Urinary bladder (tissue), 4 donors: Measurements from ENCODE around the gene CTIF. TPM values are rescaled to one million over a fixed set of nuclear protein-coding genes. Genes with fewer than 3 reads are reported as not detected.

Source experiments
- DNase-seq: peaks from one replicate; pipeline ENCODE4 v3.0.0-alpha.2; 2015; ENCODE audit errors: extremely low spot score
- H3K27ac ChIP-seq: one replicate; pipeline ENCODE4 v1.5.1; 2013; ENCODE audit warnings: low read depth, mild to moderate bottlenecking, moderate library complexity
- H3K36me3 ChIP-seq: one replicate; pipeline ENCODE4 v1.6.1; 2013; ENCODE audit warnings: mild to moderate bottlenecking, moderate library complexity; ENCODE audit not compliant: insufficient read depth
- H3K4me1 ChIP-seq: one replicate; pipeline ENCODE4 v1.6.1; 2013; ENCODE audit warnings: mild to moderate bottlenecking, moderate library complexity; ENCODE audit not compliant: insufficient read depth
- H3K4me3 ChIP-seq: one replicate; pipeline ENCODE4 v1.5.1; 2013; ENCODE audit warnings: low read depth, low read length
- WGBS: extraction: QIAGEN DNeasy Blood & Tissue Kit; methylation state at CpG from one replicate; pipeline ENCODE4 v1.1.7; 2013; 5-methylcytosine and 5-hydroxymethylcytosine counted together
- polyA plus RNA-seq: library from polyadenylated mRNA; stranded (reverse); fragments of 200-250 nt; gene quantifications from one replicate; pipeline ENCODE4 v1.2.3, GENCODE V29; 2013
- total RNA-seq: library from RNA; depleted of rRNA; stranded (reverse); fragments of >200 nt; gene quantifications from one replicate; pipeline ENCODE4 v1.2.3, GENCODE V29; 2014
- donor health status: healthy with polysubstance abuse.
- donor health status: healthy.

Gene CTIF
- total and polyA plus RNA-seq, 2 donors: 26.6 to 50.3 TPM

- Histone ChIP-seq H3K4me3 (no peak overlapping the region), H3K4me1 (no peaks in the 10 kb centered on the region), H3K36me3 (no peaks in the 10 kb centered on the region), H3K27ac (no peak overlapping the region)
- no peak for DNase-seq
- WGBS: 94% methylated on average over 3 of the region's 3 CpGs
Measured at GRCh38 chr18:48567388-48567787, 28.6 kb downstream of the CTIF start.

DNA sequence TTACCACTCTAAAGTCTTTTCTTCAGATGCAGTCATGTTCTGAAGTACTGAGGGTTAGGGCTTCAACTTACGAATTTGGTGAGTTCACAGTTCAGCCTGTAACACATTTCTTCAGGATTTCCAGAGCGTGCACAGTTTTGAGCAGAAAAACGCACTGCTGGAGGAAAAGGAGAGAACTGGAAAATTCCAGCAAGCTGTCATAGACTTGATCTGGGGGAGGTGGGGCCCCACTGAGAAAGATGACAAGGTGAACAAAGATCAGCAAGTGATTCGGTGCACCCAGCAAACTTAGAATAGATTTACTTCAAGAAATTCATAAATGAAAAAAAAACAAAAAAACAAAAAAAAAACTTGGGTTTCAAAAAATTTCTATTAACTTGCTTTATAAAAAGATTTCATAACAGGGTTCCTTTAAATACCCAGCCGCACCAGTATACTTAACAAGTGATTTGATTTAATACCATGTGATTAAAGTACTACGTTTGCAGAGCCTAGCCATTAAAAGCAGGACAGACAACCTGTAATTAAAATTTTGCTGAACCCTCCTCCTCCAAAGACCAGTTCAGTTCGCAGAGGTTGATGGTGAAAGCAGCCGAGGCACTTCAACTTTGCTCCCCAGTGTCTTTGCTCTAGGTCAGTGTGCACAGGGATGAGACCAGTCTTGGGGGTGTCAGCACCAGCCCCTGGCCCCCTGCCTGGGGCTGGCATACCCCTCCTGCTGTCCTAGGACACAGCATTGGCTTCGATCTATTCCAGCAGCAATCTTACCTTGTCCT, 30.5 kb downstream of the CTIF start:
- WGBS: 92% methylated on average over 9 of the region's 9 CpGs
- no peak overlapping the region for H3K27ac ChIP-seq
- no peaks in the 10 kb centered on the region for H3K36me3 ChIP-seq
- H3K4me3 ChIP-seq: no peak overlapping the region
- H3K4me1 ChIP-seq: no peaks in the 10 kb centered on the region
- no peak for DNase-seq

DNA sequence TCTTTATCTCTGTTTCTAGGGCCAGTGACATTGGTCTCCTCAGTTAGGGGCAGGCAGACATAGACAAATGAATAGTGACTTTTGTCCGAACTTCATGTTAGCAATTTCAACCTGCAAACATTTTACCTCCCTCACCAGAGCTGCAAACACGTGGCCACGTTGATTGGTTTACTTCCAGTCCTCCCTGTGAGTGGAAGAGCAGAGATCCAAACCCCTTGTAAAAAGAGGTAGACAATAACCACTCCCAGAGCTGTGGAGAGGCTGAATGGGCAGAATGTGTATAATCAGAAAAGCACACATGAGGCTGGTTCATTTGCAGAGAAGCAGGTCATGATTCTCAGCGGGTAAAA, 31.1 kb downstream of the CTIF start:
- no peaks in the 10 kb centered on the region for H3K4me1 ChIP-seq
- no peak overlapping the region for H3K27ac ChIP-seq
- H3K36me3 ChIP-seq: no peaks in the 10 kb centered on the region
- no peak for DNase-seq
- 67% methylated on average over 4 of the region's 4 CpGs for WGBS
- H3K4me3 ChIP-seq: no peak overlapping the region

DNA sequence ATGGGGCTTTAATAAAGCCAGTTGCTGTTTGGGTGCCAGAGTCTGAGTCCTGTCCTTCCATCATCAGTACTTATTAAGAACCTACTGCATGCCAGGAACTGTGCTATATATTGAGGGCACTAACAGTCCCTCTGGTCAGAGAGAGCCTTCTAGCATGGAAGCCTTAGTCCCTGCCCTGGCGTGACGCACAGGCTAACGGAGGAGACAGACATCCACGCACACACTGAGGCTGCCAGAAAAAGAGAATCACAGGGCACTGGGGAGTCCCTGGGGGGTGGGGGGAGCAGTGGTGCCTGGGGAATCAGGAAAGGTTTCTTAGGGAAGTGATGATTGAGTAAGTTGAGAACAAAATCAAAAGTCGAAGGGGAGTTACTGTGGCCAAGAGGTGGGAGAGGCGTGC, 31.5 kb downstream of the CTIF start:
- H3K27ac ChIP-seq: no peak overlapping the region
- no peaks in the 10 kb centered on the region for H3K4me1 ChIP-seq
- no peaks in the 10 kb centered on the region for H3K36me3 ChIP-seq
- WGBS: 75% methylated on average over 6 of the region's 6 CpGs
- no peak for DNase-seq
- no peak overlapping the region for H3K4me3 ChIP-seq

- Histone ChIP-seq H3K36me3 (no peaks in the 10 kb centered on the region), H3K4me3 (no peak overlapping the region), H3K27ac (no peak overlapping the region), H3K4me1 (no peaks in the 10 kb centered on the region)
- DNase-seq: no peak
- 86% methylated on average over 3 of the region's 3 CpGs for WGBS
Measured at GRCh38 chr18:48571639-48572384, 33.0 kb downstream of the CTIF start.

DNA sequence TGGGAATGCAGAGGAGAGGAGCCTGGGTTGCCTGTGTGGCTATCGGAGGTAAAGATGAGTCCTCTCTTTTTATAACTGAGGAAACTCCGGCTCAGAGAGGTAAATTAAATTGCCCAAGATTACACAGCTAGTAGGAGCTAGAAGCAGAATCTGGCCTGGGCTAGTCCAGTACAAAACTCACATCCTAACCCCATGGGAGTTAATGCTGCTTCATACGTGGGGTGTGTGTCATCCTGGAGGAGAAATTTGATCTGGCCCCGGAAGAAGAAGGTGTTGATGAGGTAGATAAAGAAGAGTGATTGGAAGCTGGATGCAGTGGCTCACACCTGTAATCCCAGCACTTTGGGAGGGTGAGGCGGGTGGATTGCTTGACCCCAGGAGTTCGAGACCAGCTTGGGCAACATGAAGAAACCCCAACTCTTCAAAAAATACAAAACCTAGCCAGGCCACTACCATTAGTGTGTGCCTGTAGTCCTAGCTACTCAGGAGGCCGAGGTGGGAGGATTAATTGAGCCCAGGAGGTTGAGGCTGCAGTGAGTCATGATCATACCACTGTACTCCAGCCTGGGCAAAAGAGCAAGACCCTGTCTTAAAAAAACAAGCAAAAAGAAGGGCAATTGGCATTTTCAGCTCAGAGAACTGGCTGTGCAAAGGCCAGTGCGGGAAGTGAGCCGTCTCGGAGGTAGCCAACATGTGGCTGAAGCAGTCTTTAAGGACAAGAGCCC, 33.7 kb downstream of the CTIF start:
- WGBS: 83% methylated on average over 10 of the region's 10 CpGs
- Histone ChIP-seq H3K27ac (no peak overlapping the region), H3K4me3 (no peak overlapping the region), H3K36me3 (no peaks in the 10 kb centered on the region), H3K4me1 (no peaks in the 10 kb centered on the region)
- DNase-seq: no peak

- Histone ChIP-seq H3K4me1 (no peaks in the 10 kb centered on the region), H3K27ac (no peak overlapping the region), H3K36me3 (no peaks in the 10 kb centered on the region), H3K4me3 (no peak overlapping the region)
- no peak for DNase-seq
- WGBS: 89% methylated on average over 14 of the region's 14 CpGs
Measured at GRCh38 chr18:48573632-48574283, 34.9 kb downstream of the CTIF start.

- whole genome bisulfite sequencing: 88% methylated on average over 11 of the region's 11 CpGs
- H3K4me1 ChIP-seq: no peaks in the 10 kb centered on the region
- H3K36me3 ChIP-seq: no peaks in the 10 kb centered on the region
- no peak overlapping the region for H3K4me3 ChIP-seq
- H3K27ac ChIP-seq: no peak overlapping the region
- DNase-seq: no peak
Measured at GRCh38 chr18:48574667-48575300, 36.0 kb downstream of the CTIF start.

GRCh38 chr18:48575301-48575657, 36.4 kb downstream of the CTIF start:
- no peak overlapping the region for H3K27ac ChIP-seq
- H3K4me3 ChIP-seq: no peak overlapping the region
- H3K4me1 ChIP-seq: no peaks in the 10 kb centered on the region
- no peaks in the 10 kb centered on the region for H3K36me3 ChIP-seq
- DNase-seq: no peak
- 55% methylated on average over 8 of the region's 8 CpGs for WGBS

DNA sequence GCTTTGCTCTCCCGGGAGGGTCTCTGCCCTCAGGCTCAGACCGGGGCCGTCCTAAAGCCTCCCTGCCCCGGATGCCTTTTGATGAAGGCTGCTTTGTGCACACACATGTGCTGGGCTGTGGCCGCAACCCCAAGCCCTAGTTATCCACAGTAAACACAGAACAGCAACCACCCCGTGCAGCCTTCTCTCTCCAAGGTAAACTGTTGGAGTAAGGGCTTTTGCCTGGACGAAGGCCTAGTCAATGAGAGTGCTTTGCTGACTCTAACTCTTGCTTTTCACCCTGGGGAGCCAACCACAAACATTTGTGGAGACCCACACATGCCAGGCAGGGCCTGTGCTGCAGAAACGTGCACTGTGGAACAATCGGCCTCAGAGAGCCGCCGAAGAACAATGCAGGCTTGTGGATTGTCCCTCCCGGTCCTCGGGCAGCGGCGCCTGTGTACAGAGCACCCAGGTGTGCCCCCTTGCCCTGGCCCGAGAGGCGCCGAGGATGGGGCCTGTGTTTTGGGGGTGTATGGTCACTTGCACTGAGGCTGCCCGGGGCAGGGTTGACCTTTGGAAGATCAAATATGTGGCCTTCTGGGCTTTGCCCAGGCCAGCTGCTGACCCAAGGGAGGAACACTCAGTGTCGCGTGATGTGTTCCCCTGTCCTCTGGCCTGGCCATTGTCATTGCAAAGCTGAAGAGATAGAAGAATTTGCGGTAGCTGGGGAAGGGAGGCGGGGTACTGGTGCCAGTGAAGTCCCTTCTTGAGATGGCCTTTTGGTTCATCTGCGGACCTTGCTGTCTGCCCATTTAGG, 37.0 kb downstream of the CTIF start:
- H3K4me3 ChIP-seq: no peak overlapping the region
- no peaks in the 10 kb centered on the region for H3K4me1 ChIP-seq
- DNase-seq: no peak
- H3K36me3 ChIP-seq: no peaks in the 10 kb centered on the region
- 83% methylated on average over 24 of the region's 24 CpGs for WGBS
- no peak overlapping the region for H3K27ac ChIP-seq

GRCh38 chr18:48576457-48576771, 37.6 kb downstream of the CTIF start:
- H3K27ac ChIP-seq: no peak overlapping the region
- H3K4me3 ChIP-seq: no peak overlapping the region
- DNase-seq: no peak
- no peaks in the 10 kb centered on the region for H3K36me3 ChIP-seq
- 88% methylated on average over 11 of the region's 11 CpGs for WGBS
- H3K4me1 ChIP-seq: no peaks in the 10 kb centered on the region

DNA sequence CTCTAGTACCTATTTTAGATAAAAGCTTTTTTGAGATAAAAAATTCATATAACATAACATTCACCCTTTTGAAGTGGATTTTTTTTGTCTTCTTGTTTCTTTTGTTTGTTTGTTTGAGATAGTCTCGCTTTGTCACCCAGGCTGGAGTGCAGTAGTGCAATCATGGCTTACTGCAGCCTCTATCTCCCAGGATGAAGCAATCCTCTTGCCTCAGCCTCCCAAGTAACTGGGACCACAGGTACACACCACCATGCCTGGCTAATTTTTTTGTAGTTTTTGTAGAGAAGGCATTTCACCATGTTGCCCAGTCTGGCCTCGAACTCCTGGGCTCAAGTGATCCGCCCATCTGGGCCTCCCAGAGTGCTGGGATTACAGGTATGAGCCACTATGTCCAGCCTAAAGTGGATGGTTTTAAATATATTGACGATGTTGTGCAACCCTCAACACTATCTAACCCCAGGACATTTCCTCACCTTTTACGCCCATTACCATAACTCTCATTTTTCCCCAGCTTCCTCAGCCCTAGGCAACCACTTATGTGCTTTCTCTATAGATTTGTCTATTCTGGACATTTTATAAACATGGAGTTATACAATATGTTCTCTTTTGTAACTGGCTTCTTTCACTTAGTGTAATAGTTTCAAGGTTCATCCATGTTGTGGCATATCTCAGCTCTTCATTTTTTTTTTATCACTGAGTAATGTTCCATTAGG, 38.8 kb downstream of the CTIF start:
- 97% methylated on average over 5 of the region's 5 CpGs for WGBS
- no peak for DNase-seq
- H3K27ac ChIP-seq: no peak overlapping the region
- no peaks in the 10 kb centered on the region for H3K4me1 ChIP-seq
- no peak overlapping the region for H3K4me3 ChIP-seq
- no peaks in the 10 kb centered on the region for H3K36me3 ChIP-seq
